H1 (cell line): ENCODE results near the gene QSER1. TPM values are rescaled to one million over a fixed set of nuclear protein-coding genes. Genes with fewer than 3 reads are reported as not detected.

Experiments used
- CTCF ChIA-PET: fragments of 300-600 bp; sonication (Branson Sonifier 250); formaldehyde crosslinking; loops from one replicate; lab custom pipeline; 2021; ENCODE audit not compliant: partially characterized antibody; lab: Charles Lee
- POLR2A ChIA-PET: fragments of 300-600 bp; sonication (Branson Sonifier 250); formaldehyde crosslinking; loops from one replicate; lab custom pipeline; 2021; ENCODE audit warnings: inconsistent platforms; ENCODE audit not compliant: partially characterized antibody; lab: Charles Lee
- DNase-seq, 2 experiments: peaks; one replicate each; pipeline versions ENCODE4 v3.0.0 to v3.0.0-alpha.2; 2010 to 2022; ENCODE audit warnings: low spot score in 2 of 2, low read depth in 1 of 2, mixed read lengths in 1 of 2
- FAIRE-seq: peaks from 2 replicates; lab custom pipeline; 2011; peaks lifted over from hg19 to GRCh38; lab: Jason Lieb, UNC
- H2AFZ ChIP-seq: 2 replicates; pipeline ENCODE4 v1.8.1; 2012; ENCODE audit warnings: low read length, inconsistent platforms
- H2AK5ac ChIP-seq: 2 replicates; pipeline ENCODE4 v1.6.1; 2013; ENCODE audit warnings: low read depth, low read length
- H2BK120ac ChIP-seq: replicated peaks from 2 replicates; pipeline ENCODE3; 2013; ENCODE audit warnings: low read depth, low read length, inconsistent platforms
- H2BK12ac ChIP-seq: 2 replicates; pipeline ENCODE4 v1.6.1; 2013; ENCODE audit warnings: low read depth, low read length
- H2BK15ac ChIP-seq: 2 replicates; pipeline ENCODE4 v1.6.1; 2013; ENCODE audit warnings: low read length
- H2BK20ac ChIP-seq: 2 replicates; pipeline ENCODE4 v1.6.1; 2013; ENCODE audit warnings: low read length
- H2BK5ac ChIP-seq: 2 replicates; pipeline ENCODE4 v1.6.1; 2013; ENCODE audit warnings: low read depth, low read length
- H3K14ac ChIP-seq: 2 replicates; pipeline ENCODE4 v1.6.1; 2013; ENCODE audit warnings: inconsistent platforms; ENCODE audit not compliant: insufficient read length
- H3K18ac ChIP-seq: 2 replicates; pipeline ENCODE4 v1.6.1; 2013; ENCODE audit warnings: low read length; ENCODE audit errors: extremely low read depth
- H3K23ac ChIP-seq: 2 replicates; pipeline ENCODE4 v1.6.1; 2013; ENCODE audit warnings: inconsistent platforms; ENCODE audit not compliant: insufficient read length
- H3K23me2 ChIP-seq: 2 replicates; pipeline ENCODE4 v1.6.1; 2013; ENCODE audit warnings: low read depth, low read length
- H3K27ac ChIP-seq: 2 replicates; pipeline ENCODE4 v1.6.1; 2011; ENCODE audit warnings: low read depth, low read length, inconsistent platforms
- H3K27me3 ChIP-seq, 4 experiments: replicated peaks in 1 of 4; 1 replicate in 1 of 4; 2 replicates in 3 of 4; pipeline versions ENCODE4 v1.6.1 to v1.8.1; 2011 to 2013; ENCODE audit warnings: low read length in 3 of 4, mild to moderate bottlenecking in 3 of 4, inconsistent platforms in 2 of 4, mixed read lengths in 2 of 4, moderate library complexity in 1 of 4; ENCODE audit not compliant: control insufficient read depth in 3 of 4, insufficient read depth in 3 of 4; ENCODE audit errors: extremely low read depth in 1 of 4
- H3K36me3 ChIP-seq, 4 experiments: 2 replicates each; pipeline versions ENCODE4 v1.6.1 to v1.8.1; 2011 to 2013; ENCODE audit warnings: mild to moderate bottlenecking in 4 of 4, low read length in 3 of 4, moderate library complexity in 2 of 4, control low read depth in 1 of 4, inconsistent platforms in 1 of 4; ENCODE audit not compliant: insufficient read depth in 4 of 4, control insufficient read depth in 2 of 4
- H3K4ac ChIP-seq: replicated peaks from 2 replicates; pipeline ENCODE3; 2013; ENCODE audit warnings: low read length, low read depth, mixed read lengths, inconsistent platforms; ENCODE audit not compliant: insufficient read length
- H3K4me1 ChIP-seq, 4 experiments: replicated peaks in 1 of 4; 1 replicate in 1 of 4; 2 replicates in 3 of 4; pipeline versions ENCODE4 v1.6.1 to v1.8.1; 2011 to 2013; ENCODE audit warnings: low read length in 3 of 4, inconsistent platforms in 2 of 4, mixed read lengths in 1 of 4; ENCODE audit not compliant: insufficient read depth in 4 of 4, control insufficient read depth in 3 of 4
- H3K4me2 ChIP-seq, 2 experiments: 2 replicates each; pipeline versions ENCODE4 v1.6.1 to v1.8.1; 2011 to 2013; ENCODE audit warnings: low read depth in 2 of 2, low read length in 2 of 2, control low read depth in 1 of 2, inconsistent platforms in 1 of 2, mild to moderate bottlenecking in 1 of 2; ENCODE audit not compliant: insufficient read depth in 1 of 2
- H3K4me3 ChIP-seq, 4 experiments: fragments of 200-600, 300-600 bp in 1 of 4; sonication (generic), shearing (Covaris generic), sonication (Bioruptor Twin) in 1 of 4; 2 replicates each; pipeline versions ENCODE4 v1.5.1 to v1.8.1; 2011 to 2016; ENCODE audit warnings: low read length in 4 of 4, low read depth in 3 of 4, control low read depth in 2 of 4, inconsistent platforms in 2 of 4, mild to moderate bottlenecking in 2 of 4, mixed read lengths in 1 of 4, moderate library complexity in 1 of 4; ENCODE audit not compliant: insufficient read depth in 2 of 4; ENCODE audit errors: extremely low read depth in 1 of 4
- H3K56ac ChIP-seq: replicated peaks from 2 replicates; pipeline ENCODE3; 2013; ENCODE audit warnings: low read depth, mild to moderate bottlenecking, mixed read lengths, low read length, inconsistent platforms; ENCODE audit not compliant: insufficient read length
- H3K79me1 ChIP-seq: 2 replicates; pipeline ENCODE4 v1.6.1; 2013; ENCODE audit warnings: low read depth, low read length, control low read depth
- H3K79me2 ChIP-seq, 2 experiments: 2 replicates each; pipeline versions ENCODE4 v1.6.1 to v1.8.1; 2012 to 2013; ENCODE audit warnings: low read length in 2 of 2, mild to moderate bottlenecking in 2 of 2, inconsistent platforms in 1 of 2; ENCODE audit not compliant: insufficient read depth in 2 of 2, control insufficient read depth in 1 of 2
- H3K9ac ChIP-seq, 4 experiments: replicated peaks in 1 of 4; 1 replicate in 1 of 4; 2 replicates in 3 of 4; pipeline versions ENCODE4 v1.6.1 to v1.8.1; 2011 to 2013; ENCODE audit warnings: low read depth in 3 of 4, low read length in 3 of 4, control low read depth in 2 of 4, mild to moderate bottlenecking in 2 of 4, moderate library complexity in 2 of 4, inconsistent platforms in 1 of 4; ENCODE audit errors: extremely low read depth in 1 of 4
- H3K9me3 ChIP-seq, 2 experiments: 2 replicates each; pipeline versions ENCODE4 v1.6.1 to v1.8.1; 2012 to 2013; ENCODE audit warnings: mild to moderate bottlenecking in 2 of 2, moderate library complexity in 2 of 2, control low read depth in 1 of 2, inconsistent platforms in 1 of 2, low read depth in 1 of 2, low read length in 1 of 2, mixed read lengths in 1 of 2; ENCODE audit not compliant: insufficient read depth in 2 of 2
- H4K20me1 ChIP-seq, 2 experiments: replicated peaks in 1 of 2; 2 replicates each; pipeline versions ENCODE3 to v1.8.1; 2011 to 2013; ENCODE audit warnings: inconsistent platforms in 2 of 2, low read length in 2 of 2, mild to moderate bottlenecking in 1 of 2; ENCODE audit not compliant: insufficient read depth in 2 of 2, control insufficient read depth in 1 of 2
- H4K5ac ChIP-seq: 2 replicates; pipeline ENCODE4 v1.6.1; 2013; ENCODE audit warnings: low read length, low read depth, mixed read lengths, inconsistent platforms; ENCODE audit not compliant: insufficient read length
- H4K8ac ChIP-seq: 2 replicates; pipeline ENCODE4 v1.8.0; 2013; ENCODE audit warnings: mild to moderate bottlenecking, moderate library complexity, low read length, inconsistent platforms; ENCODE audit not compliant: insufficient read depth; ENCODE audit errors: extremely low read depth
- H4K91ac ChIP-seq: replicated peaks from 2 replicates; pipeline ENCODE3; 2013; ENCODE audit warnings: low read length, mixed read lengths, inconsistent platforms; ENCODE audit not compliant: insufficient read length
- FOSL1 ChIP-seq: IDR thresholded peaks from 2 replicates; pipeline ENCODE4 v1.6.1; 2011; ENCODE audit warnings: mild to moderate bottlenecking, low read depth, low read length, moderate library complexity; ENCODE audit not compliant: insufficient read depth
- SIN3A ChIP-seq, 2 experiments: IDR thresholded peaks in 1 of 2; conservative IDR thresholded peaks in 1 of 2; 2 replicates each; pipeline ENCODE4 v1.6.1; 2011 to 2012; ENCODE audit warnings: low read length in 2 of 2, improper control_type of control experiment in 1 of 2, low read depth in 1 of 2, mild to moderate bottlenecking in 1 of 2
- WGBS, 2 experiments: shearing (Covaris generic) in 1 of 2; methylation state at CpG; one replicate each; pipeline versions ENCODE4 v1.1.6 to v1.1.7; 2013 to 2015; ENCODE audit warnings: low lambda C conversion rate in 2 of 2, mixed read lengths in 2 of 2, inconsistent platforms in 1 of 2, low coverage in 1 of 2, missing lambda C conversion rate in 1 of 2; ENCODE audit not compliant: insufficient replicate concordance in 2 of 2, insufficient coverage in 1 of 2, insufficient read length in 1 of 2; ENCODE audit errors: extremely low coverage in 1 of 2, missing lambda C conversion rate in 1 of 2; 5-methylcytosine and 5-hydroxymethylcytosine counted together
- polyA plus RNA-seq, 7 experiments: library from polyadenylated mRNA; depleted of rRNA in 3 of 7; stranded (reverse) in 5 of 7; unstranded in 2 of 7; fragments of >200 nt in 5 of 7; fragments of 200-250 nt in 2 of 7; gene quantifications; 1 replicate in 5 of 7; 2 replicates in 1 of 7; 4 replicates in 1 of 7; pipeline versions ENCODE4 v1.2.1 to v1.2.3, GENCODE V29; 2011 to 2013; ENCODE audit warnings: missing spikeins in 2 of 7, mixed read lengths in 2 of 7
- total RNA-seq: library from RNA; stranded (reverse); fragmentation: NEBNext Ultra II Directional; extraction: Animal tissue kit (Norgen Biotek cat#: 25700); gene quantifications from 2 replicates; pipeline ENCODE4 v1.2.1, GENCODE V29; 2021

The QSER1 gene
- total and polyA plus RNA-seq, 2 of the 8 experiments (the other 6 are each of a cell fraction or from before 2014, with no cell fraction given), result 29.3 to 117 TPM

DNA sequence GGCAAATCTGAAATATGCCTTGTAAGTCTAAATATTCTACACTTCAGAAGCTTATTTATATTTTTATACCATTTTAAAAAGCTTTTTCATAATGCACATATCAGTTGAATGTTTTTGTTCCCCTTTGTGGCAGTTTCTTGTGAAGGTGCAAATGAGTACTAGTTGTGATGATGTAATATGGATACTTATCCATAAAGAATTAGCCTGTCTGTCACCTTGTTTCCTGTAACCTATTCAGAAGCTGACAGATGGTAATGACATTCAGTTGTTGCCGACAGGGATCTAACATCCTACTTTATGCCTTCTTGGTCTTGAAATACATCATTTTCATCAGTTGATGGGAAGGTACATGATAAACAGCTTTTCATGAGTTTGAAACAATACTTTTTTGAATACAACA lies 2.9 kb downstream of the QSER1 start:
- Histone ChIP-seq H3K27me3 (no peaks in the 10 kb centered on the region), H4K91ac (no peak overlapping the region), H3K79me1 (peaks cover 5% of the 10 kb centered on the region; the same call in 1 of the 2 replicates), H3K27ac (no peak overlapping the region), H2BK20ac (no peak overlapping the region), H4K20me1 (peaks cover 18 to 23% of the 10 kb centered on the region in 2 experiments), H3K9ac (peak overlapping the region in 1 of 4 experiments; percentile 47; a peak in 1 of 7 replicates), H3K4me1 (peaks cover 2 to 23% (median 9%) of the 10 kb centered on the region in 4 experiments), H4K5ac (peak overlapping the region; percentile 78), H2BK120ac (no peak overlapping the region), H3K56ac (no peak overlapping the region), H3K14ac (no peak overlapping the region), H3K4ac (no peak overlapping the region), H3K4me2 (peak overlapping the region; percentile 69 to 91), H3K79me2 (peaks cover 52 to 72% of the 10 kb centered on the region in 2 experiments), H3K23ac (no peak overlapping the region), H4K8ac (no peak overlapping the region), H3K4me3 (peak overlapping the region in 3 of 4 experiments; percentile 88 to 98 (median 98); a peak in 5 of 8 replicates), H2AK5ac (no peak overlapping the region), H3K18ac (no peak overlapping the region), H3K9me3 (no peaks in the 10 kb centered on the region), H2BK12ac (no peak overlapping the region), H3K36me3 (peaks cover 0 to 39% (median 3%) of the 10 kb centered on the region in 4 experiments; a peak in 4 of 8 replicates), H3K23me2 (no peaks in the 10 kb centered on the region), H2AFZ (no peak overlapping the region), H2BK15ac (no peak overlapping the region), H2BK5ac (no peak overlapping the region)
- TF ChIP-seq SIN3A (conservative IDR thresholded peaks at IDR 0.05 in 1 of 2, IDR thresholded peaks at IDR 0.05 in 1 of 2; ENCODE audit: low read depth in 1 of 2, low read length in 2 of 2), result peak in 1 of 2 experiments; percentile 37; a peak in 1 of 4 replicates
- no peak for TF ChIP-seq FOSL1
- CTCF ChIA-PET, result interaction anchor here (0.8 to 3.4 kb wide), 8 partner anchors 9 to 170 kb away, joined by 3 to 14 read pairs (median 4); no protein-coding TSS in a partner anchor
- POLR2A ChIA-PET, result interaction anchor here (1.1 to 4.3 kb wide), 8 partner anchors 9 to 144 kb away, joined by 3 to 35 read pairs (median 5); partner anchors contain the start of gene TCP11L1
- WGBS, 2 experiments, result 68% methylated on average over 1 of the region's 1 CpG; no CpG with 5 or more reads in 1 of the 2 experiments
- no peak for FAIRE-seq
- no peak for DNase-seq
